ENCODE measurements around the gene DOK3.

- TF ChIP-seq EZH2 (IDR thresholded peaks at IDR 0.05; ENCODE audit: borderline replicate concordance), result no peak
- TF ChIP-seq, protein P1, sequence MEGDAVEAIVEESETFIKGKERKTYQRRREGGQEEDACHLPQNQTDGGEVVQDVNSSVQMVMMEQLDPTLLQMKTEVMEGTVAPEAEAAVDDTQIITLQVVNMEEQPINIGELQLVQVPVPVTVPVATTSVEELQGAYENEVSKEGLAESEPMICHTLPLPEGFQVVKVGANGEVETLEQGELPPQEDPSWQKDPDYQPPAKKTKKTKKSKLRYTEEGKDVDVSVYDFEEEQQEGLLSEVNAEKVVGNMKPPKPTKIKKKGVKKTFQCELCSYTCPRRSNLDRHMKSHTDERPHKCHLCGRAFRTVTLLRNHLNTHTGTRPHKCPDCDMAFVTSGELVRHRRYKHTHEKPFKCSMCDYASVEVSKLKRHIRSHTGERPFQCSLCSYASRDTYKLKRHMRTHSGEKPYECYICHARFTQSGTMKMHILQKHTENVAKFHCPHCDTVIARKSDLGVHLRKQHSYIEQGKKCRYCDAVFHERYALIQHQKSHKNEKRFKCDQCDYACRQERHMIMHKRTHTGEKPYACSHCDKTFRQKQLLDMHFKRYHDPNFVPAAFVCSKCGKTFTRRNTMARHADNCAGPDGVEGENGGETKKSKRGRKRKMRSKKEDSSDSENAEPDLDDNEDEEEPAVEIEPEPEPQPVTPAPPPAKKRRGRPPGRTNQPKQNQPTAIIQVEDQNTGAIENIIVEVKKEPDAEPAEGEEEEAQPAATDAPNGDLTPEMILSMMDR (IDR thresholded peaks at IDR 0.05; ENCODE audit: poor library complexity), result no peak
- no peak for TF ChIP-seq EZH2phosphoT487 (IDR thresholded peaks at IDR 0.05; ENCODE audit: low read depth, severe bottlenecking, unreplicated experiment)
These were observed 37.8 kb downstream of the DOK3 start for GRCh38 chr5:177471610-177472356.
